ENCODE data around the gene SEC31B.

Gene SEC31B

DNA sequence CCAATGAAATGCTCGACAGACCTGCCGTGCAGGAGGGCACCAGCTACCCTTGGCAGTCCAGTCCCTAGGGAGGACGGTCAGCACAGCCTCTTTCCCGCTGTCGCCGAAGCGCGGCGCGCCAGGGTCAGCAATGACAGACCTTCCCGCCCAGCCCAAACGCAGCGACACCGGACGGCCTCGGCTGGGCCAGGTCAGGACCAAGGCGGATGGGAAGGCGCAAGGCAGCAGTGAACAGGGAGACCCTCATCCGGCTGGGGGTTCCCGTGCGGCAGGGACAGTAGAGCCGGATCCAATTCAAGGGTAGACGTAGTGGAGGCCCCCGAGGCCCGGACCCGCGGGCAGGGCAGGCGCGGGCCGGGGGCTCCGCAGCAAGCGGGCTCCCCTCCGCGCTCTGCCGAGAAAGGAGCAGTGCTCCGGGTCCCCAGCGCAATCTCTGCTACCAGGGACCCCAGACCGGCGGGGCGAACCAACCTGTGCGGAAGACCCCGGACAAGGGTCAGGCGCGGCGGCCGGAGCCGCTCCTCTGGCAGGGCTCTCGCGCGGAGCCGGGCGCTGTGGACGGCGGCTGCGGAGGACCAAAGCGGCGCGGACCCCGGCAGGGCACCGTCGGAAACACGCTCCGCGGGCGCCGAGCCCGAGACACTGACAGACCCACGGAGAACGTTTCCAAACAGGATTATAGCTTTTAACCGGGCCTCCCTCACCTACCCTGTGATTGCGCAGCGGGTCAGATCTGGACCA lies at the start of gene SEC31B:
TSS of gene SEC31B (minus strand) at position 551 of the 741 bp plus-strand sequence. CDS start 2,909 bp downstream, outside the sequence.
- peak; percentile 18 to 64 for DNase-seq

GRCh38 chr10:100568912-100569311 lies 49.3 kb upstream of the SEC31B start:
- DNase-seq, result no peak

DNA sequence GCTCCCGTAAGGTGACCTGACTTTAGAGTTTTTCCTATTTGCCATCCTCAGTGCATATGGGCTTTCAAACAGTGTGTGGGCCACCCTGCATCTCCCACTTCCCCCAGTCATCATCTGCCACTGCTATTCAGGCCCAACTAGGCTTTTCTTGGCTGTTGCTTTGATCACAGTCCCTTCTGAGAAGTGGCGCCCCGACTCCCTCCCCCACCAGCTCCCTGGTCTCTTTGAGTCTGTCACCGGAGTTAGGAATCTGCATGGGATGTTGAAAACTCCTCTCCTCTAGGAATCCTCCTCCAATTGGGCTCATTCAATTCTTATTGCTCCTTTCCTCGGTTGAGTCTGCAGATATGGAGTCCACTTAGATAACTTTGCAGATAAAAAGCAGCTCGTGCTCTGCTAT lies 48.2 kb upstream of the SEC31B start:
- no peak for DNase-seq

GRCh38 chr10:100567249-100567648 lies 47.6 kb upstream of the SEC31B start:
- no peak for DNase-seq

GRCh38 chr10:100566561-100566960 lies 46.9 kb upstream of the SEC31B start:
- DNase-seq, result no peak

DNA sequence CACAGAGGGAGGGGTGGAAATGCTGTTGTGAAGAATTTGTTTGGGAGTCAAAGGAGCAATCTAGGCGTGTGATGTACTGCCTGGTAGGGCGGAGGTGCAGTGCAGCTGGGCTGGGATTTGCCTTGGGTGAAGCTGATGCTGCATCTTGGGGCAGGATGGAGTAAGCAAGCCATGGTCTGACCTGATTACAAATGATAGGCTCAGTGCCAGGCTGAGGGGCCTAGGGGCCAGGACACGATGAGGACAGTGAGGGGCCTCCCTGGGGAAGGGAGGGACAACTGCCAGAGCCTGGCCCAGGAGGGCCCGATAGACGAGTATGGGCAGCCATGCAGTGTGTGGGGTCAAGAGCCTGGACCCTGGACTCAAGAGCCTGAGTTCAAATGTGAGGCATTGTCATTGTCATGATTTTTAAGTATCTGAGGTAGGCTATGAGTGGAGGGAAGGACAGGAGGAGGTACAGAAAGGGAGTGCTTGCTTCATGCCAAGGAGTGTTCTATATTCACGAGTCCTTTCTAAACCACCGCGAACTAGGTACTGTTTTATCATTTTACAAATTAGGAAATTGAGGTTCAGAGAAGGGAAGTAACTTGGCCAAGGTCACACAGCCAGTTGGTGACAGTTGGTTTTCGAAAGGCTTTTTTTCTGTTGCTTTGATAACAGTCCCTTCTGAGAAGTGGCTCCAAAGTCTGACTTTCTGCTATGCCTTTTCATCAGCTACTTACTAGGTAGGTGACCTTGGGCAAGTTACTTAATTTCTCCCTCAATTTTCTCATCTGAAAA lies 45.7 kb upstream of the SEC31B start:
- DNase-seq, result no peak

GRCh38 chr10:100562008-100562672 lies 42.5 kb upstream of the SEC31B start:
- no peak for DNase-seq

DNA sequence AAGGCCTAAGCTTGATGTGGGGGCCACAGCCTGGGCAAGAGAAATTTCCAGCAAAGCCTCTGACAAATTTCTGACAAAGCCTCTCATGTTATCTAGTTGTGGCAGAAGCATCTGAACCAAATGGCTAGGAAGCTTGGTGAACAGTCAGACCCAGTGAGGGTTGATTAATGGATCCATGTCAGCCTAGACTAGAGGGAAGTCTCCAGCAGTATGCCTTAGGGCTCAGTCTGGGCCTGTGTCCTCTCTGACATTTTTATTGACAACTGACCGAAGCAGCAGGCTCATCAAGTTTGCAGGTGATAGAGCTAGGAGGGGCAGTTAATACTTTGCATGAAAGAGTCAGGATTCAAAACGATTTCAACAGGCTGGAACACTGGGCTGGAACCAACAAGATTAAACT lies 41.3 kb upstream of the SEC31B start:
- DNase-seq, result no peak

DNA sequence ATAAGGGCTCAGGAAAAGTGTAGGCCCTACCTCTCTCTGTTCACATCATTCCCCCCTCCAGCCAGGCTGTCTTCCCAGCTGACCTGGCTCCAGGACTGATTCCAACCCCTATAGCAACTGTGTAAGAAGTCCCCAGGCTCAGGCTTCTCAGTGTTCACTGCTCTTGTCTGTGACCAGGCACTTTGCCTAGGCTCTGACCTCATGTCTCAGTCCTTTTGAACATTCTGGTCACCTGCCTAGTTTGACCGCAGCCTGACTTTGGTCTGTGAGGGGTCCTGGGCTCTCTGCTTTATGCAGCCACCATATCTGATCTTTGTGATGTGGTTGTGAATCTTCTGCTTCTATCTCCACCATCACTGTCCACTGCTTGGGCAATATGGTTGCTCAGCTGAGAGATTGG lies 40.6 kb upstream of the SEC31B start:
- DNase-seq, result no peak

DNA sequence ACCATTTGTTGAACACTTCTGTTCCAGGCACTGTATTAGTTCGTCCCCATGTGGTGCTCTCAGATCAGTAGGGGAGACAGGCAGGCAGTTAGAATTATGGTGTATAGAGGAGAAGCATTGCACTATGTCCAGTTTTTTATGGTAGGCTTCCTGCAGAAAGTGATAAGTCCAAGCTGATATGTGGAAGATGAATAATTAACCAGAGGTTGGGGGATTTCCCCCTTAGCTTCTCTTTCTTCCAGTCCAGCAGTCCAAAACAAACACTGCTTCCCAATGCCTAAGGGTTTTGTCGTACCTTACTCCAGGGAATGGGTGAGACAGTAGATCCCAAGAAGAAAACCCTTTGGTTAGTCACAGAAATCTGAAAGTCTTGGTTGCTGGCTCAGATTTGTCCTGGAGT lies 35.2 kb upstream of the SEC31B start:
- no peak for DNase-seq

DNA sequence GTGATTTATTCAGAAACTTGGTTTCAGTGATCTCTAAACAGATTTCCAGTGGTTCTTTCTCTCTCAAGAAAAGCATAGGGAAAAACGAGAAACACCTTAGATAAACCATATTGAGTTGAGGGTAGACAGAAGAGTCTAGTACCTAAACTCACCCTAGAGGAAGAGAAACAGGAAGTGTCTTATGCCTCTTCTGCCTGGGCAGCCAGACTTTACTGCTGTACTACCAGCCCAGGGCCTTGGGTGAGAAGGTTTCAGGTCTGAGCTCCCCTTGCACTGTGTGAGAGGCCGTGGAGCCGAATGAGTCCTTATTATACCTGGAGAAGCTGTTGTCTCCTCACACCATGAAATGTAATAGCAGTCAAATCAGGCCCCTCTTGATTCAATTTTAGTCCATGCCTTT lies 34.3 kb upstream of the SEC31B start:
- no peak for DNase-seq

- no peak for DNase-seq
Measured at GRCh38 chr10:100551738-100552137, 32.1 kb upstream of the SEC31B start.

DNA sequence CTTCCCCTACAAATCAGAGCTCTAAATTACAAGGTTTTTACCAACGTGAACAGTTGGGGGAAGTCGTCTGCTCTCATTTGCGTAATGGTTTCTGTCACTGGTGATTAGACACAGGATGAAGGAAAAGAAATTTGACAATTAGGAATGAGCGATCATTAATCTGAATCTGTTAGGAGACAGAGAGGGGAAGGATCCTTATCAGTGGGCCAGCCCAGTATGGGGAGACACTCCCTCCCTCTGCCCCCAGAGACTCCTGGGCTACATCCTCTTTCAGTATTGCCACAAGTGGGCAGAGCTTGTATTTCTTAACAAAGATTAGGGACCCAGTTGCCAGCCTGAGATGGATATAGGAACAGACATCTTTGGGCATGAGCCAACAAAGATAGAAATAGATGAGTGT lies 31.5 kb upstream of the SEC31B start:
- DNase-seq, result no peak

DNA sequence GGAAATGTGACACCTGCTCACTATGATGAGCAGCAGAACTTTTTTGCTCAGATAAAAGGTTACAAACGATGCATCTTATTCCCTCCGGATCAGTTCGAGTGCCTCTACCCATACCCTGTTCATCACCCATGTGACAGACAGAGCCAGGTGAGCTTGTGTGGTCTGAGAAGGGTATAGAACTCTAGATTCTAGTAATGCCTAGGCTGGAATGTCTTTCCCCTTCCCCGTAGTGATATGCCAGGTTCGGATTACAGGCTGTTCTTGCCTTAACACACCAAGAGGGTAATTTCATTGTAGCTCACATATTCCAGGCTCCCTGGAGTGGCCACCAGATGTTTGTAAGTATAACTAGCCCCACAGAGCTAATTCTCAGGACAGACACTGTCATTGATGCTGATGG lies 25.3 kb upstream of the SEC31B start:
- no peak for DNase-seq

DNA sequence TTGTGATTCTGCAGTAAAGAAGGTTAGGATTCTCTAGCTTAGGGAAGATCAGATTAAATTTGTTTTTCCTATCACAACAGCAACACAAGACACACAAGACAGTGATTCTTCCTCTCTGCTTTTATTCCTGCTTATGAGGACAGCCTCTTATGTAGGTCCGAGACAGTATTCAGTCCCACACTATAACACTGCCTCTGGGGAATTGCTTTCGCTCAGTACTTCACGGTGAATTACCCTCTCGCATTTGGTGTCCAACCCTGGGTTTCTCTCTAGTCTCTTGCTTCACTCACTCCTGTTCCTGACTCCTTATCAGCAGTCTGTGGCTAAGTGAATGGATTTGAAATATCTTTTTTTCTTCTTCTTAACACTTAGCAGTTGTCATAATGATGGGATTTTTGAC lies 17.8 kb upstream of the SEC31B start:
- DNase-seq, result no peak

DNA sequence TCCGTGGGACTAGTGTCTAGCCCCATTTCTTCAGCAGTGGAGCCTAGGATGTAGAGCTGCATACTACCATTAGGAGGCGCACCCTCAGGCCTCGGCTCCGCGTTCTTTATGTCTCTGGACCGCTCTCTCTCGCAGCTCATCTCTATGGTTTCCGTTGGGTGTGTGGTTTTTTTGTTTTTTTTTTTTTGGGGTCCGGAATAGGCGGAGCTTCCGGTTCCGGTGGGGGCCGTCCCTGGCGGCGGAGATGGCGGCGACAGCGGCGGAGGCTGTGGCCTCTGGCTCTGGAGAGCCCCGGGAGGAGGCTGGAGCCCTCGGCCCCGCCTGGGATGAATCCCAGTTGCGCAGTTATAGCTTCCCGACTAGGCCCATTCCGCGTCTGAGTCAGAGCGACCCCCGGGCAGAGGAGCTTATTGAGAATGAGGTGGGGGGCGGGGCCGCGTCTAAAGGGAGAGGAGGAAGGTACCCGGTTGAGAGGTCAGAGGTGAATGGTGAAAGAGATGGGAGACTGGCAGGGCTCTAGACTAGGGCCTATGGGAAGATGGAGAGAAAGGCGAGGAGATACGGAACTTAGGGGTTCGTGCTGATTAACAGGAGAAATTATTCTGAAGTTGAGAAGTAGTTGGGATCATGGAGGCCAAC lies 16.2 kb upstream of the SEC31B start, which contains the start of gene HIF1AN:
TSS of gene HIF1AN (plus strand) at position 229 of the 639 bp plus-strand sequence. CDS start at position 245, 16 bp downstream.
- DNase-seq, result peak; percentile 92 to 93

DNA sequence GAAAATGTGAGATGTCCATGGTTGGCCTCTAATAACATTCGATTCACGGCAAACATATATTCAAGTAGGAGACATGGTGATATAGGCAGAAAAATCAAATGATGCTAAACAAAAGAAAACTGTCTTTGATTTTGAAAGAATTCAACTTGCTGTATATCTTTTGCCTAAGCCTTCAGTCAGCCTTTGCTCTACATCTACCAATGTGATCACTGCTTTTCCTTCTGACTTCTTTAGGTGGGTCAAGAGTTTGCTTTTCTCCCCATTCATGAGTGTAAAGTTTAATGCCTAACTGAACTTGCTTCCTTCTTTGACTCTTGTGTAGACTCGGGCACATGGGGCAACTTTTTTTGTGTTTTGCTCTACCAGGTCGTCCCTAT lies 15.7 kb upstream of the SEC31B start:
- no peak for DNase-seq

GRCh38 chr10:100534726-100535125 lies 15.1 kb upstream of the SEC31B start:
- DNase-seq, result no peak

DNA sequence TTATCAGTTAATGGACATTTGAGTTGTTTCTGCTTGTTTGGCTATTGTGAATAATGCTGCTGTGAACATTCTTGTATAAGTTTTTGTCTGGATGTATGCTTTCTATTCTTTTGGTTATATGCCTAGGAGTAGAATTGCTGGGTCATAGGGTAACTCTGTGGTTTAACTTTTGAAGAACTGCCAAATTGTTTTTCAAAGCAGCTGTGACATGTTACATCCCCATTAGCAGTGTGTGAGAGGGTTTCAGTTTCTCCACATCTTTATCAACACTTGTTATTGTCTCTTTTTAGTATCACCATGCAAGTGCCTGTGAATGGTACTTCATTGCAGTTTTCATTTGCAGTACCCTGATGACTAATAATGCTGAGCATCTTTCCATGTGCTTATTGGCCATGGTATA lies 12.1 kb upstream of the SEC31B start:
- DNase-seq, result no peak

- peak; percentile 88 to 89 for DNase-seq
Measured at GRCh38 chr10:100529475-100530298, 10.0 kb upstream of the SEC31B start, which contains the start of gene NDUFB8. TSS of gene NDUFB8 (minus strand) at chr10:100529871. CDS start at chr10:100529851, 20 bp downstream.

DNA sequence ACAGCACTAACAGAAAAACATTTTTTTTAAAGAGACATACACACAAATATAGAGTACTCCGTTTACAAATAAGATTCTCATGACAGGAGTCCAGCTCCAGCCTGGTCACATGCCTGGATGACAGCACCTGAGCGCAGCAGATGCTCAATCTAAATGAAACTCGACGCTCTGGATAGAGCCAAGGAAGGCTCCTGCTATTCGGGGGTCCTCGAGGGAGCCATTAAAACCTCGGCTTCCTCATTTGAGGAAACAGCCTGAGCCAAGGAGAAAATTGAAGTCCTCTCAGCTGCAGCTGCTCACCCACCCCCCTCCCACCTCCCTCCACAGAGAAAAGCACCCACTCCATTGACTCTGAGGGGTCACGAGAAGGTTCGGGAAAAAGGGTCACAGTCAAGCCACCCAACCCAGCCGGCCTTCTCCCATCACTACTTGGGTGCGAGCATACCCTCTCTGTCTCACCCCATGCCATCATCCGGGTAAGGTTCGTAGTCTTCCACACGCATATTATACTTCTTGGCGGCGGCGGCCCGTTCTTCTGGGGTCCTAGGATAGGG lies 9.3 kb upstream of the SEC31B start:
- DNase-seq, result no peak
